ENCODE results near the gene AUH.
"Not testable (repeated sequence)": the region's sequence is repeated elsewhere in the genome, so short reads cannot be mapped to it uniquely, and the experiment has no call there.

AUH gene

DNA sequence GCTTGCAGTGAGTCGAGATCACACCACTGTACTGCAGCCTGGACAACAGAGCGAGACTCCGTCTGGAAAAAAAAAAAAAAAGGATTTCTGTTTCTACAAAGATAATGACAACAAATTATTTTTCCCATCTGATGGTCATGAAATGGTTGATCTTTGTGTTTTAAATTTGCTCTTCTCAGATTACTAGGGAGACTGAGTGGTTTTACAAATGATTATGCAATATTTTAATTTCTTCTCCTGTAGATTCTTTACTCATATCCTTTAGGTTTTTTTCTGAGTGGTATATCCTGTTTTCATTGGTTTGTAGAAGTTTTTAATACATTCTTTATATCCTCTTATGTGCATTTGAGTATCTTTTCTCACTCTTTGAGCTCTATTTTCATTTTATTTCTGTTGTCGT lies 20.6 kb upstream of the AUH start:
- Histone ChIP-seq H3K27me3 (ENCODE audit: control insufficient read depth in 1 of 2, insufficient read depth in 2 of 2, low read length in 2 of 2) (no peaks in the 10 kb centered on the region), H3K9ac (ENCODE audit: low read depth in 1 of 2, low read length in 2 of 2) (no peak overlapping the region), H3K4me3 (ENCODE audit: low read depth in 1 of 2, low read length in 2 of 2) (no peak overlapping the region), H3K36me3 (ENCODE audit: control insufficient read depth in 1 of 2, insufficient read depth in 2 of 2, low read length in 2 of 2) (no peaks in the 10 kb centered on the region), H3K4me1 (ENCODE audit: control insufficient read depth in 1 of 2, insufficient read depth in 2 of 2, low read length in 2 of 2) (no peaks in the 10 kb centered on the region), H3K27ac (ENCODE audit: low read depth, low read length) (no peak overlapping the region), H3K9me3 (ENCODE audit: control insufficient read depth in 1 of 2, low read length in 2 of 2) (no peaks in the 10 kb centered on the region)

DNA sequence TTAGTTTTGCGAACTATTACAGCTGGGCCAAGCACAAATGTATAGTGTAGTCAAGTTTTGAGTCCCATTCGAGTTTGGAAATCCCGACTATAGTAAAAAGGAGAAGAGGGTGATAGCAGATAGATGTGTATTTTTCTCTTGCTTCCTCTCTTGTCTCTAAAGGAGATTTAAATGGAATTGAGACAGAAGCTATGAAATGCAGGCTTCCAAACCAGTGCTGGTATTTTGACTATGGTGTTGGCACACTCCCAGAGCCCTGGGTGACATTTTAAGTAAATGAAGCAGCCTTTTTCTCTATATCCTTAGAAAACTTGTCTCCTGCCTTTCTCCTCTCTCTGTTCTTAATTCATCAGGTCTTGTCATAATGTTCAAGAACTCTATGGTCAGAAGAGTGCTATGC lies 17.7 kb upstream of the AUH start:
- no peak overlapping the region for H3K9ac ChIP-seq (ENCODE audit: low read depth in 1 of 2, low read length in 2 of 2)
- no peak overlapping the region for H3K4me3 ChIP-seq (ENCODE audit: low read depth in 1 of 2, low read length in 2 of 2)

DNA sequence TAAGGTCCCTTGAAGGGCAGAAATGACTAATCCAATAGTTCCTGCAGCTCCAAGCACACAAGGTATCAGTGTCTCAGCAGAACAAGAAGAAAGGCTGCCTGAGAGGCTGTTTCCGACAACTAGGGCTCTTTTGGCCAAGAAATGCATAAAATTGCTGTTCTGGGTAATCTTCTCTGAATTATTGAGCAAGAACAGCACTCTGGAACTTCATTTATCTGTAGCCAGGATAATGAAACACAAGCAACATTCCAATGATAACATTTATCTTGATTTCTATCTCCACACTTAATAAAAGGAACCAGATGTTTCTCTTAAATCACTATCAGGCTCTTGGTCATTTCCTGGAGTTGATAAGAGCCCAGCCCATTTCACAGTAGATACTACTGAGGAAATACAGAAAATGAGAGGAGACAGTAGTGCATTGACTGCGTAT lies 17.0 kb upstream of the AUH start:
- Histone ChIP-seq H3K27me3 (ENCODE audit: control insufficient read depth in 1 of 2, insufficient read depth in 2 of 2, low read length in 2 of 2) (no peaks in the 10 kb centered on the region), H3K4me3 (ENCODE audit: low read depth in 1 of 2, low read length in 2 of 2) (no peak overlapping the region), H3K9me3 (ENCODE audit: control insufficient read depth in 1 of 2, low read length in 2 of 2) (no peaks in the 10 kb centered on the region), H3K27ac (ENCODE audit: low read depth, low read length) (no peak overlapping the region), H3K4me1 (ENCODE audit: control insufficient read depth in 1 of 2, insufficient read depth in 2 of 2, low read length in 2 of 2) (no peaks in the 10 kb centered on the region), H3K36me3 (ENCODE audit: control insufficient read depth in 1 of 2, insufficient read depth in 2 of 2, low read length in 2 of 2) (no peaks in the 10 kb centered on the region), H3K9ac (ENCODE audit: low read depth in 1 of 2, low read length in 2 of 2) (no peak overlapping the region)

More for the DNA sequence above, 17.7 kb upstream of the AUH start:
- Histone ChIP-seq H3K4me1 (ENCODE audit: control insufficient read depth in 1 of 2, insufficient read depth in 2 of 2, low read length in 2 of 2) (no peaks in the 10 kb centered on the region), H3K27ac (ENCODE audit: low read depth, low read length) (no peak overlapping the region), H3K36me3 (ENCODE audit: control insufficient read depth in 1 of 2, insufficient read depth in 2 of 2, low read length in 2 of 2) (no peaks in the 10 kb centered on the region), H3K27me3 (ENCODE audit: control insufficient read depth in 1 of 2, insufficient read depth in 2 of 2, low read length in 2 of 2) (no peaks in the 10 kb centered on the region), H3K9me3 (ENCODE audit: control insufficient read depth in 1 of 2, low read length in 2 of 2) (no peaks in the 10 kb centered on the region)

DNA sequence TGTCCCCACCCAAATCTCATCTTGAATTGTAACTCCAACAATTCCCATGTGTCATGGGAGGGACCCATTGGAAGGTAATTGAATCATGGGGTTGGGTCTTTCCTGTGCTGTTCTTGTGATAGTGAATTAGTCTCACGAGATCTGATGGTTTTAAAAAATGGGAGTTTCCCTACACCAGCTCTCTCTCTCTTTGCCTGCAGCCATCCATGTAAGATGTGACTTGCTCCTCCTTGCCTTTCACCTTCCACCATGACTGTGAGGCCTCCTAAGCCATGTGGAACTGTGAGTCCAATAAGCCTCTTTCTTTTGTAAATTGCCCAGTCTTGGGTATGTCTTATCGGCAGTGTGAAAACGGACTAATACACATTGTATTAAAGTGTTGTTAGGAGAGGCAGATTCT lies 16.3 kb upstream of the AUH start:
- H3K36me3 ChIP-seq (ENCODE audit: control insufficient read depth in 1 of 2, insufficient read depth in 2 of 2, low read length in 2 of 2); H3K4me3 ChIP-seq (ENCODE audit: low read depth in 1 of 2, low read length in 2 of 2); H3K9me3 ChIP-seq (ENCODE audit: control insufficient read depth in 1 of 2, low read length in 2 of 2); H3K27me3 ChIP-seq (ENCODE audit: control insufficient read depth in 1 of 2, insufficient read depth in 2 of 2, low read length in 2 of 2); H3K9ac ChIP-seq (ENCODE audit: low read depth in 1 of 2, low read length in 2 of 2); H3K27ac ChIP-seq (ENCODE audit: low read depth, low read length); H3K4me1 ChIP-seq (ENCODE audit: control insufficient read depth in 1 of 2, insufficient read depth in 2 of 2, low read length in 2 of 2): not testable (repeated sequence)

DNA sequence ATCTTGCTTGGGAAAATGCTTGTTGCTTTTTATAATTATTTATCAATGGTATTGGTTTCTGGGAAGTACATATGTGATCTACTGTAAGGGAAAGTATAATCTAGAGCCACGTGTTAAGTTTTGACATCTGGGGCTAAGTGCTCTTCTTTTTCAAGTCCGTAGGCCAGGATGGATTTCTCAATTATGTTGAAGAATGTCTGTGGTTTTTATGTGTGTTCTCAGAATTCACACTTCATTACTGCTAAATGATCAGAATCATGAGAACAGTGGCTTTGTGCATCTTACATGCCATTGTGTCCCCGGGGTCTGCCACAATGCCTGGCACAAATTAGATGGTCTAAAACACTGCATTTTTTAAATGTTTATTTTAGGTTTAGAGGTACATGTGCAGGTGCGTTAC lies 14.5 kb upstream of the AUH start:
- no peak overlapping the region for H3K27ac ChIP-seq (ENCODE audit: low read depth, low read length)
- no peaks in the 10 kb centered on the region for H3K36me3 ChIP-seq (ENCODE audit: control insufficient read depth in 1 of 2, insufficient read depth in 2 of 2, low read length in 2 of 2)
- H3K9me3 ChIP-seq (ENCODE audit: control insufficient read depth in 1 of 2, low read length in 2 of 2), result no peaks in the 10 kb centered on the region
- H3K4me3 ChIP-seq (ENCODE audit: low read depth in 1 of 2, low read length in 2 of 2), result no peak overlapping the region
- no peak overlapping the region for H3K9ac ChIP-seq (ENCODE audit: low read depth in 1 of 2, low read length in 2 of 2)
- no peaks in the 10 kb centered on the region for H3K27me3 ChIP-seq (ENCODE audit: control insufficient read depth in 1 of 2, insufficient read depth in 2 of 2, low read length in 2 of 2)
- no peaks in the 10 kb centered on the region for H3K4me1 ChIP-seq (ENCODE audit: control insufficient read depth in 1 of 2, insufficient read depth in 2 of 2, low read length in 2 of 2)

DNA sequence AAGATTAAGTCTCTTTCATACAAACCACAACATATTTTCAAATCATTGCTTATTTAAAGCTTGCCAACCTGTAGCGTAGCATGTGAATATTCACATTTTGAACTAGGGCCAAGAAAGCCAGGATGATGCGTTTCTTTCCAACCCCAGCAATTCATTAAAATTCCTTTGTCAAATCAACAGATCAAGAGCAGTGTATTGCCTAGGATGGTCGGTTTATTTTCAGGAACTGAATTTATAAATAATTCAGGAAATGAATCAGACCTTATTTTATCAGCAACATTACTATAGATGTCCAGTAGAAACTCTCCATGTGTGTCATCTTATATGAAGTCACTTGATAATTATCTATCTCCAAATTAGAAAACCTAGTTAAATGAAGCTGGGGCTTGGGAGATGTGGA lies 13.2 kb upstream of the AUH start:
- Histone ChIP-seq H3K9me3 (ENCODE audit: control insufficient read depth in 1 of 2, low read length in 2 of 2) (no peaks in the 10 kb centered on the region), H3K27me3 (ENCODE audit: control insufficient read depth in 1 of 2, insufficient read depth in 2 of 2, low read length in 2 of 2) (no peaks in the 10 kb centered on the region), H3K36me3 (ENCODE audit: control insufficient read depth in 1 of 2, insufficient read depth in 2 of 2, low read length in 2 of 2) (no peaks in the 10 kb centered on the region), H3K4me1 (ENCODE audit: control insufficient read depth in 1 of 2, insufficient read depth in 2 of 2, low read length in 2 of 2) (no peaks in the 10 kb centered on the region), H3K4me3 (ENCODE audit: low read depth in 1 of 2, low read length in 2 of 2) (no peak overlapping the region), H3K9ac (ENCODE audit: low read depth in 1 of 2, low read length in 2 of 2) (no peak overlapping the region), H3K27ac (ENCODE audit: low read depth, low read length) (no peak overlapping the region)

DNA sequence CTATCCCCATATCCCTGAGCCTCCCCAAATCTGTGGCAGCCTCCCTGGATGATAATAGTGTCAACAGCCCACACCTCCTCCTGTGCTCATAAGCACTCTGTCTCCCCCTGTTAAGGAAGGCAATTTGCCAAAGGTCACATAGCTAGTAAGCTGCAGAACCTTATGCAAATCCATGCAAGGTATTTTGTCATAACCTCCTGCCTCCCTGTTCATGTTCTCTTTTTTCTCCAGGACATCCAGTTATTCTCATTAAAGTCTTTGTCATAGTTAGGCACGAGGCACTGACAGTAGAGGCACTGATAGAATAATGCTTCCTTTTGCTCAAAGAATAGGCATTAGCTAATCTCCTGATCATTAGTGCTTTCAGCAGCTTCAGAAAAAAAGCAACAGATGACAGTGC lies 10.2 kb upstream of the AUH start:
- Histone ChIP-seq H3K9me3 (ENCODE audit: control insufficient read depth in 1 of 2, low read length in 2 of 2) (no peaks in the 10 kb centered on the region), H3K4me3 (ENCODE audit: low read depth in 1 of 2, low read length in 2 of 2) (no peak overlapping the region), H3K9ac (ENCODE audit: low read depth in 1 of 2, low read length in 2 of 2) (no peak overlapping the region), H3K27ac (ENCODE audit: low read depth, low read length) (no peak overlapping the region), H3K4me1 (ENCODE audit: control insufficient read depth in 1 of 2, insufficient read depth in 2 of 2, low read length in 2 of 2) (no peaks in the 10 kb centered on the region), H3K36me3 (ENCODE audit: control insufficient read depth in 1 of 2, insufficient read depth in 2 of 2, low read length in 2 of 2) (no peaks in the 10 kb centered on the region), H3K27me3 (ENCODE audit: control insufficient read depth in 1 of 2, insufficient read depth in 2 of 2, low read length in 2 of 2) (peaks cover 0 to 6% of the 10 kb centered on the region in 2 donors)

DNA sequence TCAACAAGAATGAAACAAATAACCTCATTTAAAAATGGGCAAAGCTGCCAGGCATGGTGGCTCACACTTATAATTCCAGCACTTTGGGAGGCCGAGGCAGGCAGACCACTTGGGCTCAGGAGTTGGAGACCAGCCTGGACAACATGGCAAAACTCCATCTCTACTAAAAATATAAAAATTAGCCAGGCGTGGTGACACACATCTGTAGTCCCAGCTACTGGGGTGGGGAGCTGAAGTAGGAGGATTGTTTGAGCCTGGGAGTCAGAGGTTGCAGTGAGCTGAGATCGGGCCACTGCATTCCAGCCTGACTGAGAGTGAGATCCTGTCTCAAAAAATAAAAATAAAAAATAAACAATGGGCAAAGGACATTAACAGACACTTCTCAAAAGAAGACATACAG lies 8.3 kb upstream of the AUH start:
- H3K9me3 ChIP-seq (ENCODE audit: control insufficient read depth in 1 of 2, low read length in 2 of 2); H3K9ac ChIP-seq (ENCODE audit: low read depth in 1 of 2, low read length in 2 of 2); H3K36me3 ChIP-seq (ENCODE audit: control insufficient read depth in 1 of 2, insufficient read depth in 2 of 2, low read length in 2 of 2); H3K27me3 ChIP-seq (ENCODE audit: control insufficient read depth in 1 of 2, insufficient read depth in 2 of 2, low read length in 2 of 2); H3K4me3 ChIP-seq (ENCODE audit: low read depth in 1 of 2, low read length in 2 of 2); H3K4me1 ChIP-seq (ENCODE audit: control insufficient read depth in 1 of 2, insufficient read depth in 2 of 2, low read length in 2 of 2); H3K27ac ChIP-seq (ENCODE audit: low read depth, low read length): not testable (repeated sequence)

DNA sequence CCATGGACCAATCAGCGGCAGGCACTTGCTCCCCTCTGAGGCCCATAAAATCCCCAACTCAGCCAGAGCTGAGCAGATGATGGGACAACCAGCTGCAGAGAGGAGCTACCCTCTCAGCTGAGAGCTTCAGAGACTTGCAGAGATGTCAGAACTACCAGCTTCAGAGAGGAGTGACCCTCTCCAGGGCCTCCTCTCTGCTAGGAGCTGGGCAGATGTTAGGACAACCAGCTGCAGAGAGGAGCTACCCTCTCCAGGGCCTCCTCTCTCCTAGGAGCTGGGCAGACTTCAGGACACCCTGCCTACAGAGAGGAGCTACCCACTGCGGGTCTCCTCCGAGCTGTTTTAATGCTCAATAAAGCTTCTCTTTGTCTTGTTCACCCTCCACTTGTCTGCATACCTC lies 3.0 kb upstream of the AUH start:
- Histone ChIP-seq H3K9me3 (ENCODE audit: control insufficient read depth in 1 of 2, low read length in 2 of 2) (no peaks in the 10 kb centered on the region), H3K27ac (ENCODE audit: low read depth, low read length) (no peak overlapping the region), H3K4me1 (ENCODE audit: control insufficient read depth in 1 of 2, insufficient read depth in 2 of 2, low read length in 2 of 2) (peaks cover 16% of the 10 kb centered on the region in 2 donors), H3K27me3 (ENCODE audit: control insufficient read depth in 1 of 2, insufficient read depth in 2 of 2, low read length in 2 of 2) (peaks cover 0 to 6% of the 10 kb centered on the region in 2 donors), H3K36me3 (ENCODE audit: control insufficient read depth in 1 of 2, insufficient read depth in 2 of 2, low read length in 2 of 2) (no peaks in the 10 kb centered on the region), H3K4me3 (ENCODE audit: low read depth in 1 of 2, low read length in 2 of 2) (no peak overlapping the region), H3K9ac (ENCODE audit: low read depth in 1 of 2, low read length in 2 of 2) (no peak overlapping the region)

DNA sequence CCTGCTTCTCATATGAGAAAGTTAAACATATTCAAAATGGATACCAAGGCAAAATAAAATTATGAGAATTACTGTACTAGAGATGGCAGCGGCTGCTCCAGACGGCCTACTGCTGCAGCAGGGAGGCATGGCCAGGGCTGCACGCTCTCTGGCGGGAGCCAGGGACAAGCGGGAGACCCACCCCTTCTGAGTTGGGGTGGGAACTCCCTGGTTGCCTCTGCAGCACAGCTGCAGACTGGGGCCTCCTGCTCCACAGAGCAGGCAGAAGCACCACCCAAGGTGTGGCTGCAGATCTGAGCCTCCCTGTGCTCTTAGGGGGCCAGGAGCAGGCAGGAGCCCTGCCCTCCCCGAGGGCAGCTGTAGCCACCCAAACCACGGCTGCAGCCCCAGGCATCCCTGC lies 2.3 kb upstream of the AUH start:
- no peak overlapping the region for H3K4me3 ChIP-seq (ENCODE audit: low read depth in 1 of 2, low read length in 2 of 2)
- H3K27ac ChIP-seq (ENCODE audit: low read depth, low read length), result no peak overlapping the region
- H3K27me3 ChIP-seq (ENCODE audit: control insufficient read depth in 1 of 2, insufficient read depth in 2 of 2, low read length in 2 of 2), result peaks cover 0 to 2% of the 10 kb centered on the region in 2 donors
- H3K36me3 ChIP-seq (ENCODE audit: control insufficient read depth in 1 of 2, insufficient read depth in 2 of 2, low read length in 2 of 2), result no peaks in the 10 kb centered on the region
- no peak overlapping the region for H3K9ac ChIP-seq (ENCODE audit: low read depth in 1 of 2, low read length in 2 of 2)
- peaks cover 20% of the 10 kb centered on the region in 2 donors for H3K4me1 ChIP-seq (ENCODE audit: control insufficient read depth in 1 of 2, insufficient read depth in 2 of 2, low read length in 2 of 2)
- no peaks in the 10 kb centered on the region for H3K9me3 ChIP-seq (ENCODE audit: control insufficient read depth in 1 of 2, low read length in 2 of 2)

DNA sequence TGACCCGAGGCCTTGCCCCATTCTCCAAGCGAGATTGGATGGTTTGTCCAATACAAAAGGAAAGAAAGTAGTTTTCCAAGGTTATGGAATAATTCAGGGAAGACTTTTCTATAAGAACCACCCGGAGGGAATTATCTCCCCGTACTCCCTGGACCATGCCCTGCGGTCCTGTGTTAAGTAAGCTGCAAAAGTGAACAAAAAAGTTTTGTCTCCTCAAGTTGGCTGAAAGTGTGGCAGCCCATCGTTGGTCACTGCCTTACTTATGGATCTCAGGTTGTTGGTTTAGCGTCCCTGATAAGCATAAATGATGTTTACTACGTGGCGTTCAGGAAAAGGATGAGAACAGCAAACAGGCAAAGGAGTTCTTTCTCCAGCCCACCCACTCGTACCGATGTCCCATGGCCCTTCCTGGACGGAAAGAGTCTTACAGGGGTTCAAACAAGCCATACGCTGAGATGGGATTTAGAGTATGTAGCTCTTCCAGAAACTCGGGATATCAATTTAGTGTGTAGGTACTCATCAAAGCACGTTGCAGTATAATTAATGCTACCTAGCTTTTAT lies 413 bp upstream of the AUH start:
- Histone ChIP-seq H3K9ac (ENCODE audit: low read depth in 1 of 2, low read length in 2 of 2) (peak overlapping the region; percentile 21 to 41), H3K27ac (ENCODE audit: low read depth, low read length) (no peak overlapping the region), H3K4me3 (ENCODE audit: low read depth in 1 of 2, low read length in 2 of 2) (peak overlapping the region; percentile 77 to 93), H3K27me3 (ENCODE audit: control insufficient read depth in 1 of 2, insufficient read depth in 2 of 2, low read length in 2 of 2) (no peaks in the 10 kb centered on the region), H3K4me1 (ENCODE audit: control insufficient read depth in 1 of 2, insufficient read depth in 2 of 2, low read length in 2 of 2) (peaks cover 22 to 24% of the 10 kb centered on the region in 2 donors), H3K9me3 (ENCODE audit: control insufficient read depth in 1 of 2, low read length in 2 of 2) (no peaks in the 10 kb centered on the region), H3K36me3 (ENCODE audit: control insufficient read depth in 1 of 2, insufficient read depth in 2 of 2, low read length in 2 of 2) (no peaks in the 10 kb centered on the region)
